PC-9 (cell line): ENCODE measurements around the gene POFUT2.

Source experiments
- EZH2 ChIP-seq: fragments of 200-600 bp; sonication (generic); IDR thresholded peaks from 2 replicates; pipeline ENCODE4 v1.8.0; 2017; ENCODE audit warnings: antibody characterized with exemption, low read depth
- TF ChIP-seq, protein P1 (sequence below): fragments of 200-600 bp; sonication (generic); conservative IDR thresholded peaks from 2 replicates; pipeline ENCODE4 v1.6.1; 2017; ENCODE audit warnings: mixed run types, antibody characterized with exemption, mild to moderate bottlenecking, moderate library complexity

DNA sequence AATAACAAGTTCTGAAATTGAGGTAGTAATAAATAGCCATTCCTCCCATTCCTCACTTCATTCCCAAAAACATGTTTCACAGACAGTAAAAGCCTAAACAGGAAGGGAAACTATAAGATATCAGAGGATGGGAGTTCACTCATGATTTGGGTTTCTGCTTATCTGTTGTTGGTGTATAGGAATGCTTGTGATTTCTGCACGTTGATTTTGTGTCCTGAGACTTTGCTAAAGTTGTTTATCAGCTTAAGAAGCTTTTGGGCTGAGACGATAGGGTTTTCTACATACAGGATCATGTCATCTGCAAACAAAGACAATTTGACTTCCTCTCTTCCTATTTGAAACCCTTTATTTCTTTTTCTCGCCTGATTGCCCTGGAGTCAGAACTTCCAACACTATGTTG is 26.0 kb upstream of the POFUT2 start:
- TF ChIP-seq, protein P1, sequence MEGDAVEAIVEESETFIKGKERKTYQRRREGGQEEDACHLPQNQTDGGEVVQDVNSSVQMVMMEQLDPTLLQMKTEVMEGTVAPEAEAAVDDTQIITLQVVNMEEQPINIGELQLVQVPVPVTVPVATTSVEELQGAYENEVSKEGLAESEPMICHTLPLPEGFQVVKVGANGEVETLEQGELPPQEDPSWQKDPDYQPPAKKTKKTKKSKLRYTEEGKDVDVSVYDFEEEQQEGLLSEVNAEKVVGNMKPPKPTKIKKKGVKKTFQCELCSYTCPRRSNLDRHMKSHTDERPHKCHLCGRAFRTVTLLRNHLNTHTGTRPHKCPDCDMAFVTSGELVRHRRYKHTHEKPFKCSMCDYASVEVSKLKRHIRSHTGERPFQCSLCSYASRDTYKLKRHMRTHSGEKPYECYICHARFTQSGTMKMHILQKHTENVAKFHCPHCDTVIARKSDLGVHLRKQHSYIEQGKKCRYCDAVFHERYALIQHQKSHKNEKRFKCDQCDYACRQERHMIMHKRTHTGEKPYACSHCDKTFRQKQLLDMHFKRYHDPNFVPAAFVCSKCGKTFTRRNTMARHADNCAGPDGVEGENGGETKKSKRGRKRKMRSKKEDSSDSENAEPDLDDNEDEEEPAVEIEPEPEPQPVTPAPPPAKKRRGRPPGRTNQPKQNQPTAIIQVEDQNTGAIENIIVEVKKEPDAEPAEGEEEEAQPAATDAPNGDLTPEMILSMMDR = no peak
- no peak for TF ChIP-seq EZH2
